H1 (cell line): ENCODE results near the gene TLCD2.

Source experiments
- ASH2L ChIP-seq: fragments of 200-600, 300-600 bp; sonication (generic); IDR thresholded peaks from one replicate; pipeline ENCODE4 v1.7.1; 2017; ENCODE audit warnings: low read length
- BCL11A ChIP-seq, 2 experiments: IDR thresholded peaks; one replicate each; pipeline ENCODE4 v1.6.1; 2011; ENCODE audit warnings: low read depth in 2 of 2, low read length in 2 of 2, mild to moderate bottlenecking in 2 of 2
- CEBPB ChIP-seq: IDR thresholded peaks from 2 replicates; pipeline ENCODE4 v1.6.1; 2012; ENCODE audit warnings: low read depth, low read length
- CHD7 ChIP-seq: fragments of 300-600 bp; sonication (generic); IDR thresholded peaks from 2 replicates; pipeline ENCODE4 v1.7.1; 2012; ENCODE audit warnings: low read length, moderate library complexity, mild to moderate bottlenecking, inconsistent platforms; ENCODE audit not compliant: insufficient replicate concordance
- CTCF ChIP-seq, 3 experiments: IDR thresholded peaks; 1 replicate in 2 of 3; 2 replicates in 1 of 3; pipeline versions ENCODE4 v1.5.1 to v1.6.1; 2011; ENCODE audit warnings: low read length in 3 of 3, mild to moderate bottlenecking in 3 of 3, inconsistent platforms in 2 of 3, low read depth in 1 of 3, moderate library complexity in 1 of 3; ENCODE audit not compliant: insufficient read depth in 1 of 3; ENCODE audit errors: control extremely low read depth in 1 of 3
- KDM1A ChIP-seq: fragments of 200-600, 300-600 bp; sonication (generic); IDR thresholded peaks from 2 replicates; pipeline ENCODE4 v1.7.1; 2016; ENCODE audit warnings: mild to moderate bottlenecking, low read length, borderline replicate concordance
- PHF8 ChIP-seq: fragments of 200-600 bp; sonication (generic); conservative IDR thresholded peaks from 2 replicates; pipeline ENCODE4 v1.7.1; 2012; ENCODE audit warnings: low read depth, mild to moderate bottlenecking, inconsistent platforms, low read length, moderate library complexity
- POLR2A ChIP-seq, 2 experiments: IDR thresholded peaks; 1 replicate in 1 of 2; 2 replicates in 1 of 2; pipeline ENCODE4 v1.6.1; 2011; ENCODE audit warnings: low read depth in 2 of 2, low read length in 2 of 2, mild to moderate bottlenecking in 2 of 2; ENCODE audit errors: control extremely low read depth in 1 of 2
- SP1 ChIP-seq: IDR thresholded peaks from 2 replicates; pipeline ENCODE4 v1.6.1; 2011; ENCODE audit warnings: low read depth, low read length
- SRF ChIP-seq: IDR thresholded peaks from 2 replicates; pipeline ENCODE4 v1.6.1; 2011; ENCODE audit warnings: mild to moderate bottlenecking, low read depth, low read length, moderate library complexity
- YY1 ChIP-seq: IDR thresholded peaks from 2 replicates; pipeline ENCODE4 v1.6.1; 2011; ENCODE audit warnings: low read depth, mild to moderate bottlenecking, low read length
- TF ChIP-seq, protein P1 (sequence below): IDR thresholded peaks from 2 replicates; pipeline ENCODE4 v1.6.1; 2012; ENCODE audit warnings: inconsistent platforms
- TF ChIP-seq, protein P2 (sequence below): IDR thresholded peaks from 2 replicates; pipeline ENCODE4 v1.6.1; 2012; ENCODE audit warnings: inconsistent platforms

GRCh38 chr17:1730326-1731193, 20.4 kb upstream of the TLCD2 start:
- no peak for TF ChIP-seq SRF
- TF ChIP-seq YY1: no peak
- TF ChIP-seq SP1: no peak
- no peak for TF ChIP-seq PHF8
- TF ChIP-seq, protein P1, sequence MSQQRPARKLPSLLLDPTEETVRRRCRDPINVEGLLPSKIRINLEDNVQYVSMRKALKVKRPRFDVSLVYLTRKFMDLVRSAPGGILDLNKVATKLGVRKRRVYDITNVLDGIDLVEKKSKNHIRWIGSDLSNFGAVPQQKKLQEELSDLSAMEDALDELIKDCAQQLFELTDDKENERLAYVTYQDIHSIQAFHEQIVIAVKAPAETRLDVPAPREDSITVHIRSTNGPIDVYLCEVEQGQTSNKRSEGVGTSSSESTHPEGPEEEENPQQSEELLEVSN: no peak
- no peak for TF ChIP-seq KDM1A
- TF ChIP-seq CTCF (IDR thresholded peaks at IDR 0.05; ENCODE audit: control extremely low read depth in 1 of 3, insufficient read depth in 1 of 3, low read depth in 1 of 3, low read length in 3 of 3): no peak
- TF ChIP-seq CHD7: no peak
- TF ChIP-seq CEBPB: no peak
- TF ChIP-seq POLR2A (IDR thresholded peaks at IDR 0.05; ENCODE audit: control extremely low read depth in 1 of 2, low read depth in 2 of 2, low read length in 2 of 2): no peak
- TF ChIP-seq, protein P2, sequence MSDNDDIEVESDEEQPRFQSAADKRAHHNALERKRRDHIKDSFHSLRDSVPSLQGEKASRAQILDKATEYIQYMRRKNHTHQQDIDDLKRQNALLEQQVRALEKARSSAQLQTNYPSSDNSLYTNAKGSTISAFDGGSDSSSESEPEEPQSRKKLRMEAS: no peak
- TF ChIP-seq BCL11A (IDR thresholded peaks at IDR 0.05; ENCODE audit: low read depth in 2 of 2, low read length in 2 of 2): no peak
- no peak for TF ChIP-seq ASH2L
